NCI-H69 (cell line): Measurements from ENCODE around the gene TNFAIP8L3.
"Not testable (repeated sequence)": the region's sequence is repeated elsewhere in the genome, so short reads cannot be mapped to it uniquely, and the experiment has no call there.

Experiments used
- DNase-seq: peaks from one replicate; lab custom pipeline; 2025; lab: John Stamatoyannopoulos, UW

TNFAIP8L3 gene

DNA sequence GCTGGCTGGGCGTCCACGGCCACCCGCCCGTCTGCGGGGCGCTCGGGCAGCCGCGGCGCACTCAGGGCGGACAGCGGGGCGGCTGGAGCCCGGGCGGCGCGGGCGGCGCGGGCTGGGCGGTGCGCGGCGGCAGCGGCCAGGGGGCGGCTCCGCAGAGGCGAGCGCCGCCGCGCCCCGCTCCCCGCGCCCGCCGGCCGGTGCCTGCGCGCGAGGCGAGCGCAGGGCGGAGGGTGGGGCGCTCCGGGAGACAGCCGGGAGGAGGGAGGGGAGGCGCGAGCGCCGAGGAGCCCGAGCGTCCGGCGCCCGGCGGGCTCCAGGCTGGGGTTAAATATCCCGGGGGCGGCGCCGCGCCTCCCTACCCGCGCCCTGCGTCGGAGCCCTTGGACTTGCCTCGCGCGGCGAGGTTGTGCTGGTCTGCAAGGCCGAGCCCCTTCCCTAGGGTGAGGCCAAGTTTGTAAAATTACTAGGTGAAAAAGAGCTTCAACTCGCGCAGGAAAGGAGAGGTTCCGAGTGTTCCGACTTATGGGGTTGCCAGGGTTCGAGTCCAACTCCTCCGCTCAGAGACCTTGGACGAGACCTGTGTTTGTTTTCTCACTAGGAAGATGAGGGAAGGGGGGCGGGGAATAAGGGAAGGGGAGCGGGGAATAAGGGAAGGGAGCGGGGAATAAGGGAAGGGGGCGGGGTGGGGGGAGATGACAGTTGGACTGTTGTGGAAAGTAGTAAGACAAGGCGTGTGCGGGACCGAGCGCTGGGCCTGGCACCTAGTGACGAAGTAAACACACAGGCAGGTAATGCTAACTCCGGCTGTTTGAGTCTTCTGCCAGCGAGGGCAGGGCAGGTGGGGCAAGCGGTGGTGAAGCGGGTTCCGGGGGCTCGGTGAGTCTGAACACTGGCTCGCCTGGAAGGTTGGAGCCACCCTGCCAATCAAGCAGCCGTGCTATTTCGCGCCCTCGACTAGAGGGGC is at the start of gene TNFAIP8L3:
Gene TNFAIP8L3 (minus strand): TSS at position 301 of the 964 bp plus-strand sequence. CDS start 311 bp downstream, outside the sequence.
- DNase-seq: peak; percentile 85

DNA sequence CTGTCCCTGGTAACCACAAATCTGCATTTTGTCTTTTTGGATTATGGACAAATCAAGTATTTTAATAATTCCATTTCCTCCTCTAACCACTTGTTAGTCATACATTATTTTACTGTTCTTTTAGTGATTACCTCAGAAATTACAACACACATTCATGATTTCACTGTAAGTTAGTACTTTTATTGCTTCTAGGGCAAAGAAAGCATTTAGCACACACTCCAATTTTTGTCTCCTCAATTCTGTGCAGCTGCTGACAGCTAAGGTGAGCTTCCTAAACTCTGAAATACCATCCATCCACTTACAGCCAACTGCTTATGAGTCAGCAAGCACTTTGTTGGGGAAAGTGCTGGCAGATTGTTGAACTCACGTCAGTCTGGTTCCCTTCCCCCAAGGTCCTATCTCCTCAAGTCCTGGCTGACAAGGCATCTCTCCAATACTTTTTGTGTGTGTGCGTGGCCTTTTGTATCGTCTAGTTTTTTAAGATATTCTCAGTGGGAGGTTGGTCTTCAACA is 49.4 kb upstream of the TNFAIP8L3 start:
- no peak for DNase-seq

DNA sequence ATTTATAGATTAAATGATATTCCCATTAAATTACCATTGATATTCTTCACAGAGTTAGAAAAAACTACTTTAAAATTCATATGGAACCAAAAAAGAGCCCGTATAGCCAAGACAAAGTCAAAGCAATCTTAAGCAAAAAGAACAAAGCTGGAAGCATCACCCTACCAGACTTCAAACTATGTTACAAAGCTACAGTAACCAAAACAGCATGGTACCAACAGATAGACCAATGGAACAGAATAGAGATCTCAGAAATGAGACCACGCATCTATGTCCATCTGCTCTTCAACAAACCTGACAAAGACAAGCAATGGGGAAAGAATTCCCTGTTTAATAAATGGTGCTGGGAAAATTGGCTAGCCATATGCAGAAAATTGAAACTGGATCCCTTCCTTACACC is 45.6 kb upstream of the TNFAIP8L3 start:
- not testable (repeated sequence) for DNase-seq

DNA sequence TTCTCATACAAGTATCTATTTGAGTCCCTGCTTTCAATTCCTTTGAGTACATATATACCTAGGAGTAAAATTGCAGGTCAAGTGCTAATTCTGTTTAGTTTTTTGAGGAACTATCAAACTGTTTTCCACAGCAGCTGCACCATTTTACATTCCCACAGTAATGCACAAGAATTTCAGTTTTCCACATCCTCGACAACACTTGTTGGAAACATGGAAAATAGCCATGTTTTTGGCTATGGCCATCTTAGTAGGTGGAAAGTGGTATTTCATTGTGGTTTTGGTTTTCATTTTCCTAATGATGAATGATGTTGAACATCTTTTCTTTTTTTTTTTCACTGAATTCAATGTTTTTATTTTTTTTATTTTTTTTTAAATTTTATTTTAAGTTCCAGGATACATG is 44.4 kb upstream of the TNFAIP8L3 start:
- no peak for DNase-seq

DNA sequence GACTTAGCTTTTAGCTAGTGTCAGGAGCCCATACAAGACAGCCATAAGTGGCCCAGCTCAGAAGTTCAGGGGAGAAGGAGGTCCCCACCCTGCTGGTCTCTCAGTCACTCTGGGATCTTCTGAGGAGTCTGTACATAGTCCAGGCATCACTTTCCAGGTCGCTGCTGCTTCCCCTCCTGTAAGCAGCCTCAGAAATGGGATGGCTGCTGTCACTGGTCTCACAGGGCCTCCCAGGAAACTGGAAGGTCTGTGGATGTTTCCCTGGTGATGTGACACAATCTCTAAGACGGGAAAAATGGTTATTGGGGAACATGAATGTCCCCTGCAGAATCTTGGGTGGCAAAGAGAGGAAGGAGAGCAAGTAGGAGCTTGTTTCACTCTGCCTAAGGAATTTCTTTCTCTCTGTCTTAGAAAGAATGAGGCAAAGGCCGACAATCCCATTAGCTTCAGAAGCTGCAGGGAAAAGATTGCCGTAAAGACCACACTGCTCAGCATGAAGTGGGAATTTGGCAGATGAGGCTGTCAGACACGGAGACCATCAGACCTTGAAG is 43.2 kb upstream of the TNFAIP8L3 start:
- no peak for DNase-seq

DNA sequence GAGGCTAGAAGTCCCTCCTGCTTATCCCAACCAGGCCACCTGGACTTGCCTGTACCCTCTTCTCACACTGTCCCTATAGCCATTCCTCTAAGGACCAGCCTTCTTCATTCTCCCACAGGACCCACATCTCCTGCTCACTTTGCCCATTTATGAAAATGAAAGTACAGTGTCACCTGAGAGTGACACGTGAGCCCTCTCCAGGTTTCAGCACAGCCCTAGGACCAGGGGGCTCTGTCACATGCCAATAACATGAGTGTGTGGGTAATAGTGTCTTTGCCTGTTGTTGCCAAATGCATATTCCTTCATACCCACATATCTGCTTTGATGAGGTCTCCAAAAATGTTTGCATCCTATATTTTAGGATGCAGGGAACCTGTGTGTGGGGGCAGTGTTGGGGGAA is 42.3 kb upstream of the TNFAIP8L3 start:
- no peak for DNase-seq

DNA sequence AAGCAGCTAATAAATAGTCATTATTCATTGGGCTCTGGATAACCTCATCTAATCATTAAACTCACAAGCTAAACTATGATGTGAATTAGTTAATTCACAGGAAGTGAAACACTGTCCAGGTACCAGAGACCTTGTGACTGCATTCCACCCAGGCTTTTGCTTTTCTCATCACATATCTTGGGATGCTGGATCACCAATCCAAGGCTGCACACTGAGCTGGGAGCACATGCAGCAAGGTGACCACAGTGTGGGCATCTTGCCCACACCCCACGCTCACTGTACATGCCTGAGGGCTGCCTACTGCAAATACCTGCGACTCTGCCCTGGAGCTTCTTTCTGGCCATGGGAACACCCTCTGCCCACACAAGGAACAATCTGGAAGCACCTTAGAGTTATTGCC is 40.6 kb upstream of the TNFAIP8L3 start:
- DNase-seq: no peak

DNA sequence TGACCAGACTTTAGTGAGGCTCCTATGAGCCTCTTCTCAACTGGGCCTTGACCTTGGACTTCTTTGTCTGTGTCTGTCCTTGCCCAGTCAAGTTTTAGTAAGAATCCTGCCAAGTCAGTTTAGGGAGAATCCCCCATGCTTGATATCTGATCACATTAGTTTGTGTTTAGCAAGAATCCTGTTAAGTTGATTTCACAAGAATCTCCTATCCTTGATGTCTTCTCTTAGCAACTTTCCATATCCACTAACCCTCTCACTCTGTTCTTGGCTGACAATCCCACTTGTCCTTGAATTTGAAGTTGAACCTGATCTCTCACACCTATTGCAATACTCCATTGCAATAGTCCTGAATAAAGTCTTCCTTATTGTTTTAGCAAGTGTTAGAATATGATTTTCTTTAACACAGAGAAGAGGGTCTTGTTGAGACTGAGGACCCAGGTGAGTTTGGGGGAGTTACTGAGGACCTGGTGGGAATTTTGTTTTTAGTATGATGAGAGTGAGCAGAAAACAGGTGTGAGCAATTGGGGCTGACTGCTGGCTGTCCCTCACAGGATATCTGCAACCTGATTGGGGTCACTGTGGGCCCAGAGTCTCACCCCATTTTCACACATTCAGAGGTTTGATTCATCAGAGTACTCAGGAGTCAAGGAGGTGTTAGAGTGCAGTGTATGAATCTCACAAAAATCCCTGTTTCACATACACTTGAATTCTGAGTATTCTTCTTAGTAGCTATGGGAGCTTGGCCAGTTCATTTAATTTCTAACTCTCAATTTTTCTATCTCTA is 39.9 kb upstream of the TNFAIP8L3 start:
- no peak for DNase-seq

DNA sequence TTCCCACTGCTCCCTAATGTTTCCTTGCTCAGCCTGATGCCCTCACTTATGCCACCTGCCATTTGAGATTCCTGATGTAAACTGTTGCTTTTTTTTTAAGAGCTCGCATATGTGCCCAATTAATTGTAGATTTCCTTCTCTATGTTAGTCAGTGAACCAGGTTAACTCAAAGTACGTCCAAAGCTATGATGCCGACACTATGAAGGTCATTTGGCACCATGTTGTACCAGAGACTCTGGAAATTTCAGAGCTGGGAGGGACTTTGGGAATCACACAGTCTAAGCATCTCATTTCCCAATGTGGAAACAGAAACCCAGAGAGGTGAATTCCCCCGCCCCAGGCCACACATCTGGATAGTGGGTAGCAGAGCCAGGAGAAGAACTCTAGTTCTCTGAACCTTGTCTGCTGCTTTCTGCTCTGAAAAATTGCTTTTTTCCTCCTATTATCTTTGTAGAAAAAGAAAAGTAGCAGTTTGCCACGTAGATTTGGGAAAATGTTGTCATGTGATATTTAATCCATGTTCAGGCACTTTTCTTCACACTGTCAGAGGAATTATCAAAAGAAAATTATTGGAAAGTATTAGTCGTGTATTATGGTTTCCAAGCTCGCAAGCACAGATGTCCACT is 38.5 kb upstream of the TNFAIP8L3 start:
- DNase-seq: no peak

DNA sequence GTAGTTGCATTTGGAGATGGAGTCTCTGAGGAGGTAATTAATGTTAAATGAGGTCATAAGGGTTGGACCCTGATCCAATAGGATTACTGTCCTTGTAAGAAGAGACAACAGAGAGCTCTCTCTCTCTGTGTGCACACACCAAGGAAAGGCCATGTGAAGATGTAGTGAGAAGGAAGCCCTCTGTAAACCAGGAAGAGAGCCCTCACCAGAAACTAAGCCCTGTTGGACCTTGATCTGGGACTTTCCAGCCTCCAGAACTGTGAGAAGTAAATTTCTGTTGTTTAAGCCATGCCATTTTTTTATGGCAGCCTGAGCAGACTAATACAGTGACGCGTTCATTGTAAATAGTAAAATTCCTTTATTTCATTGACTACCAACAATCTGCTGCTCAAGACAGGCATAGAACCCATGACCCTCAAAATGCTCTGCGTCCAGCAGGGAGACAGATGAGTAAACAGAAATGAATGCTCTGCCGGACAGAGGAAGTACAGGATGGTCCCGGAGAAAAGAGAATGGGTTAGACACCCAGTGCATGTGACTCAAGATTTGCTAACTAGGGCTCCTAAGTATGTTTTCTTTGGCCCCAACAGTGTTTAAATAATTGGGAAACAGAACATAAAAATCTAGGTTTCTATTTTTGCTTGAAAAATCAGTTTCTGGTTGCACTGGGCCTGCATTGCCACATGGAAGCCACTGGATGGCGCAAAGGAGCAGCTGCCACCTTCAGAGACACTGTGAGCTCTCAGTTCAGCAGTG is 37.9 kb upstream of the TNFAIP8L3 start:
- peak; percentile 62 for DNase-seq

DNA sequence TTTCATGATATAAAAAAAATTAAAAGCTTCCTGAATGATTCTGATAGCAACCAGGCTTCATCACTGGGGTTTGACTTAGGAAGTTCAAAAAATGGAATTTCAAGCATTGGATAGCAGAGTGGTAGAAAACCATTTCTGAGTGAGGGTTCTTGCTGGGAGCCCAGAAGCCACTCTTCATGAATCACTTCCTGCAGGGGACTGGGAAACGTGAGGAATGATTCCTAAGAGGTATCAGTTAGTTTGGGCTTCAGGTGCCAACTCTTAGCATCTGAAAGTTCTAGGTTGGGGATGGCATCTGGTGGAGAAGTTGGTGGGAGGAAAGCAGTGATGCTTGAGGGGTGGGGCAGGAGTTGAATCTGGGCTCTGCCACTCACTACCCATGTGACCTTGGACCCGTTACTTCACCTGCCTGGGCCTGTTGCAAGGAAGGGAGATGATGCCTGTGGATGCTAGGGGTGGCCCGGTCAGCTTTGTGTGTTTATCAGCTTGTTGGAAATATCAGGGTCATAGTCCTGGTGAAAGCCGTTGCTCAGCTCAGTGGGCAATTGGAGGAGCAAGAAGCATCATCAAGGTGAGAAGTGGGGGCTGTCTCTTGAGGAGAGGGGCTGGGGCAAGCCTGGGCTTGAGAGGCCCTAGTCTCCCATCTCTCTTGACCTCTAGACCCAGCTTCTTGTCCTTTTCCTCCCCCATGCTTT is 37.0 kb upstream of the TNFAIP8L3 start:
- no peak for DNase-seq

DNA sequence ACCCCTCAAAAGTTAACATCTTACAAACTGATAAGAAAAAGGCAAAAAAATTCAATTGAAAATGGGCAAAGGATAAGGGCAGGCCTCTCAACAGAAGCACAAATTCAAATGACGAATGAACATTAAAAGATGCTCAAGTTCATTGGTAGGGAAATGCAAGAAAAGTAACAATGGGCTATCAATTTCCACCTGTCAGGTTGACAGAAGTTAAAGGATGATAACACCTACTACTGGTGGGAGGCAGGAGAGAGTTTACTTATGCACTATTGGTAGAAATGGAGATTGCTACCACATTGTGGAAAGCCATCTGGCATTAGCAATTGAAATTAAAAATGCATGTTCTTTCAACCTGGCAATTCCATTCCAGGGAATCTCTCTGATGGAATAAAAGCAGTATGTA is 35.6 kb upstream of the TNFAIP8L3 start:
- DNase-seq: peak; percentile 63

DNA sequence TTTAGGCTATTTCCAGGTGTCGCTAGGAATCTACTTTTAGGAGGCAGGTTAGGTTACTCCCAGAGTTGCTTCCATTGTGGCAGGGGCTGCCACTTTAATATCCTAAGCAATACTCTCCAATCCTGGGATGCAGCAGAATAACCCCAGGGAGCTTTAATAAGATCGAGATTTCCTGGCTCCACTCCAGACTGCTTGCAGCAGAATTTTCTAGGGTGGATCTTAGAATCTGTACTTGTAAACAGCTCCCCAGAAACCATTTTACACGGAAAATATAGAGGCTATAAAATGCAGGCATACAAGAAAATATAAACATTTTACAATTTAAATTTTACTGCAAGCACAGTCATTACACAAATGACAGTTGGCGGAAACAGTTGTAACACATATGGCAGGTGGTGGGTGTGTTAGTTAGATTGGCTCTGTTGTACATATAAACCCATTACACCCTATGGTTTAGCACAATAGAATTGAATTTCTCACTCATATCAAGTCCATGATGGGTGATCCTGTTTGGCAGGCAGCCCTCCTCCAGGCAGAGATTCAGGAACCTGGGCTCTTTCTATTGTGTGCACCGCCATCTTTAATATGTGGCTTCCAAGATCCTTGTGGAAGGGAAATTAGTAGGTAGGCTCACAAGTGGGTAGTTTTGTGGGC is 35.0 kb upstream of the TNFAIP8L3 start:
- DNase-seq: peak; percentile 98

DNA sequence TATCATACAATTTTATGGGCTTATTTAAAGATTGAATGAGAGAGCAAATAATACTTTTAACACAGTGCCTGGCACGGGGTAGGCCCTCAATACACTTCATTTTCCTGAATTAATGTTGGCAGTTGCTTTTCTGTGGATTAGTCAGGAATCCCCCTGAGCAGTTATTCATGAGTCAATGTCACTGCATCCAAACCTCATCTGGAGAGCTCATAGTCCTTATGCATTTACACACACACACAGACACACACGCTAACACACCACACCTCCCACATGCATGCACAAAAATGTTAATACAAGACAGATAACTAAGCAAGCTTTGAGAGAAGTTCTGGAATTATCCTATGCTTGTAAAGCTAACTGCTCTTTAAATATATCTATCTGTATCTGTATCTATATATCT is 34.0 kb upstream of the TNFAIP8L3 start:
- peak; percentile 28 for DNase-seq

DNA sequence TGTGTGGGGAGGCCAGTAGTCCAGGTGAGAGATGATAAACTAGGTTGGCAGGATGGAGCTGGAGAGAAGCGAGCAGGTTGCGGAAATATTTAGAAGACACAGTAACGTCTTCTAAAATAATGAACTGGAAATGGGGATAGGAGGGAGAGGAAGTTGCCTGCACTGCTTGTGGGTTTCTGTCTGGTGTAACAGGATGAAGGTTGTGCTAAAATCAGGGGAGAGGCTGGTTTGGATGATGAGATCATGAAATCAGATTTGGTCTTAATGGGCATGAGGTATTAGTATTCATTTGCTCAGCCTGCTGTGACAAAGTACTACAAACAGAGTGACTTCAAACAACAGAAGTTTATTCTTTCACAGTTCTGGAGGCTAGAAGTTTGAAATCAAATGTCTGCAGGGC is 32.1 kb upstream of the TNFAIP8L3 start:
- DNase-seq: no peak

DNA sequence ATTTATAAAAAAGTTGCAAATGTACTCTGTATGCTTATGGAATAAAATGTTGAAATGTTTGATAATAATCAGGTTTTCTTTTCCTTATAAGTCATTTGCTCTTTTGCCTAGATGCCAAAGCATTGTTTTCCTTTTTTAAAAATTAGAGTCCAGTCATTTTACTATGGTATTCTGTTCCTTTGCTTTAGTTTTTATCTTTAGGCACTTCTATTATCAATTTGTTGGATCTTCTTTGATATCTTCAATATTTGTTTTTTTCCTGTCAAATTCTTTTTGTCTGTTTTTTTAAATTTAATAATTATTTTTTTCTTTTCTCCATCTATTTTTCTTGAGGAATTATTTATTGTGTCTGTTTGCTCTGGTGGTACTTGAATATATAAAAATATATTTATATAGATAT is 28.3 kb upstream of the TNFAIP8L3 start:
- not testable (repeated sequence) for DNase-seq

DNA sequence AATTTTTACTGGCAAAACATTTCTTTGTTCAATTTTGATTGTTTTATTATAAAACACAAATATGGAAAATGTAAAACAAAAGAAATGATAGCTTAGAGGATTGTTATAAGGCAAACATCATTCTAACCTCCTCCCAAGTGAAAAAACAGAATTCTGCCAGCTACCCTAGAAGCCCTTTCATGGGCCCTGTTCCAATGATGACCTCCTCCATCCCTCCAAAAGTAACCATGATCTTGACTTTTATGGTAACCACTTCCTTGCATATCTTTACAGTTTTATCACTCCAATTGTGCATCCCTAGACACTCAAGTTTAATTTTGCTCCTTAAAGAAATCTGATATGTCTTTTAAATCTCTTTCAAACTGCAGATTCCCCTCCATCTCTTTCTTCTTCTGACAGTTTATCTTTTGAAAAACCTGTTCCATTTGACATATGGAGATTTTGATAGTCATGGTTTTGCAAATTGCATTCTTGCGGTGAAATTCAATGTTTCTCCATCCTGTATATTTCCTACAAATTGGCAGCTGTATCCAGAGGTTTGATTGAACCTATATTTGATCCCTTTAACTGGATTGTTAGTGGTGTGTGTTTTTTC is 27.0 kb upstream of the TNFAIP8L3 start:
- no peak for DNase-seq

DNA sequence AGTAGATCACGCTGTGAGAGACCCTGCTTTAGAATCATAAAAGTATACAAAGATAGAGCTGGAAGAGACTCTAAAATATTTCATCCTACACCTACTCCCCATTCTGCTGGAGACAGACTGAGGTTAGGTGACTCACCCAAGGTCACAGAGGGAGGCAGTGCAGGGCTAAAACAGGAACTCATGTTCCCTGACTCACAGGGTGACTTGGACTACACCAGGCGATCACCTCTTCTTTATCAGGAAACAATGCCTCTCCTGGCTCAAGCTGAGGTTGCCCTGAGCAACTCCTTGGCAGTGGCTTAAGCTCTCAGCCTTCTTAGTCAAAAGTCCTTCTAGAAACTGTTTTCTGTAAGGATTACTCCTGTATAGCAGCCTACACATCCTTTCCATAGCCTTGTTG is 26.4 kb upstream of the TNFAIP8L3 start:
- DNase-seq: peak; percentile 37

DNA sequence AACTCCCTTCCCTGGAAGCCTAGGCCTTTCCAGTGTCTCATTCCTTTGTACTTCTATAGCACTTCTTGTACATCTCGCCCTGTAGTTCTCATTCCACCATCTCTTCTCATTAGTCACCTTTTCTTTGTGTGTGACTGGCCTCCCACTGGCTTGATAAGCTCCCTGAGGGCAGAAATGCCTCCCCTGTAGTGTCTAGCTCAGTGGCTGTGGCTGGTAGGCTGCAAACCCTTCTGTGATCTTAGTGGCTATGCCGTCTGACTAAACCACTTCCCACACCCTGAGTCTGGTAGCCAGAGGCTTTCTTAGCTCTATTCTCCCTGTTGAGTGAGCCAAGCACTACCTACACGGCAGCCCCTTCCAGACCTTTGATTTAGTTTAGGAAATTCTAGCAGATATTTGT is 24.4 kb upstream of the TNFAIP8L3 start:
- DNase-seq: no peak

DNA sequence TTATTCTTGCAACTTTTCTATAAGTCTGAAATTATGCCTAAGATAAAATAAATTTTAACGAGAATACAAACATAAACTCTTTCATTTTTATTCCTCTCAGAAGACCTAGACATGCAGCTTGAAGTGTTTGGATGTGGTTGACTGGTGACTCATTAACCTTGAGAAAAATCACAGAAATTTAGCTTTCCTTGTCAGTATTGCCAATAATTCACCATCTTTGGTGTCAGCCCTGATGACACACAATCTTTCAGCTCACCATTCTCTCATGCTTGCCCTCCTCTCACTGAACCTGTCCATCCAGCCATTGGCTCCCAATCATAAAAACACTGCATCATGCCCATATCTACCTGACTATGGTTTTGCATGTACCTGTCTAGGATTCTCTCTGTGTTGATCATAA is 22.6 kb upstream of the TNFAIP8L3 start:
- DNase-seq: no peak
